IPS-18c (cell line): ENCODE results near the gene NQO2.
"Not testable (repeated sequence)": the region's sequence is repeated elsewhere in the genome, so short reads cannot be mapped to it uniquely, and the experiment has no call there.

Source experiments
- H3K4me3 ChIP-seq: 2 replicates; pipeline ENCODE4 v1.7.0; 2013; ENCODE audit warnings: low read depth, mild to moderate bottlenecking, low read length, moderate library complexity; ENCODE audit not compliant: insufficient read depth
- H3K9me3 ChIP-seq: one replicate; pipeline ENCODE4 v1.6.1; 2013; ENCODE audit warnings: mild to moderate bottlenecking, low read length, moderate library complexity; ENCODE audit not compliant: control insufficient read depth, insufficient read depth

Gene NQO2

GRCh38 chr6:3001773-3002293 lies 2.1 kb downstream of the NQO2 start:
- Histone ChIP-seq H3K4me3 (no peak overlapping the region), H3K9me3 (peaks cover 4% of the 10 kb centered on the region)

- H3K4me3 ChIP-seq, H3K9me3 ChIP-seq: not testable (repeated sequence)
Observed at GRCh38 chr6:3003226-3003625, 3.5 kb downstream of the NQO2 start.

- Histone ChIP-seq H3K9me3 (peaks cover 4% of the 10 kb centered on the region), H3K4me3 (no peak overlapping the region)
Observed at GRCh38 chr6:3005077-3005476, 5.4 kb downstream of the NQO2 start.

- H3K9me3 ChIP-seq: peaks cover 10% of the 10 kb centered on the region
- no peak overlapping the region for H3K4me3 ChIP-seq
Observed at GRCh38 chr6:3005874-3006273, 6.2 kb downstream of the NQO2 start.

- peaks cover 10% of the 10 kb centered on the region for H3K9me3 ChIP-seq
Observed at GRCh38 chr6:3006476-3006875, 6.8 kb downstream of the NQO2 start.

GRCh38 chr6:3007571-3007970 lies 7.9 kb downstream of the NQO2 start:
- Histone ChIP-seq H3K4me3 (no peak overlapping the region), H3K9me3 (peaks cover 10% of the 10 kb centered on the region)

More at GRCh38 chr6:3006476-3006875, 6.8 kb downstream of the NQO2 start:
- H3K4me3 ChIP-seq: no peak overlapping the region

- H3K4me3 ChIP-seq: not testable (repeated sequence)
- peaks cover 10% of the 10 kb centered on the region for H3K9me3 ChIP-seq
Observed at GRCh38 chr6:3008712-3009265, 9.1 kb downstream of the NQO2 start.

- H3K4me3 ChIP-seq: no peak overlapping the region
- H3K9me3 ChIP-seq: peaks cover 10% of the 10 kb centered on the region
Observed at GRCh38 chr6:3009930-3010329, 10.2 kb downstream of the NQO2 start.

- no peak overlapping the region for H3K4me3 ChIP-seq
- peaks cover 6% of the 10 kb centered on the region for H3K9me3 ChIP-seq
Observed at GRCh38 chr6:3011158-3011557, 11.5 kb downstream of the NQO2 start.

GRCh38 chr6:3011592-3011991 lies 11.9 kb downstream of the NQO2 start:
- no peak overlapping the region for H3K4me3 ChIP-seq
- peaks cover 6% of the 10 kb centered on the region for H3K9me3 ChIP-seq

GRCh38 chr6:3013486-3013885 lies 13.8 kb downstream of the NQO2 start:
- no peak overlapping the region for H3K4me3 ChIP-seq

GRCh38 chr6:3013901-3014674 lies 14.4 kb downstream of the NQO2 start:
- peaks cover 6% of the 10 kb centered on the region for H3K9me3 ChIP-seq
- H3K4me3 ChIP-seq: no peak overlapping the region

More at GRCh38 chr6:3013486-3013885, 13.8 kb downstream of the NQO2 start:
- peaks cover 6% of the 10 kb centered on the region for H3K9me3 ChIP-seq

GRCh38 chr6:3014675-3015066 lies 15.0 kb downstream of the NQO2 start:
- H3K9me3 ChIP-seq: peaks cover 6% of the 10 kb centered on the region
- no peak overlapping the region for H3K4me3 ChIP-seq

GRCh38 chr6:3015144-3015543 lies 15.4 kb downstream of the NQO2 start:
- Histone ChIP-seq H3K9me3 (peaks cover 6% of the 10 kb centered on the region), H3K4me3 (no peak overlapping the region)

GRCh38 chr6:3016473-3017280 lies 17.0 kb downstream of the NQO2 start:
- no peak overlapping the region for H3K4me3 ChIP-seq
- no peaks in the 10 kb centered on the region for H3K9me3 ChIP-seq

GRCh38 chr6:3017304-3017703 lies 17.6 kb downstream of the NQO2 start:
- H3K9me3 ChIP-seq: no peaks in the 10 kb centered on the region
- no peak overlapping the region for H3K4me3 ChIP-seq

- Histone ChIP-seq H3K9me3 (no peaks in the 10 kb centered on the region), H3K4me3 (no peak overlapping the region)
Observed at GRCh38 chr6:3019065-3019464, 19.4 kb downstream of the NQO2 start.
